Ishikawa (cell line): ENCODE data around the gene YIF1A.

ENCODE experiments used
- CEBPB ChIP-seq: IDR thresholded peaks from 2 replicates; pipeline ENCODE4 v1.6.1; 2012
- CREB1 ChIP-seq: IDR thresholded peaks from 2 replicates; pipeline ENCODE4 v1.6.1; 2012; ENCODE audit warnings: low read depth
- EGR1 ChIP-seq: IDR thresholded peaks from 2 replicates; pipeline ENCODE4 v1.6.1; 2012
- EP300 ChIP-seq: IDR thresholded peaks from 2 replicates; pipeline ENCODE4 v1.6.1; 2012; ENCODE audit warnings: borderline replicate concordance
- FOXM1 ChIP-seq: IDR thresholded peaks from 2 replicates; pipeline ENCODE4 v1.6.1; 2012; ENCODE audit warnings: low read depth, borderline replicate concordance
- MAX ChIP-seq: IDR thresholded peaks from 2 replicates; pipeline ENCODE4 v1.6.1; 2012
- NFIC ChIP-seq: IDR thresholded peaks from 2 replicates; pipeline ENCODE4 v1.6.1; 2012
- RAD21 ChIP-seq: IDR thresholded peaks from 2 replicates; pipeline ENCODE4 v1.6.1; 2012; ENCODE audit warnings: low read depth
- REST ChIP-seq: IDR thresholded peaks from 2 replicates; pipeline ENCODE4 v1.6.1; 2012; ENCODE audit warnings: low read depth, mild to moderate bottlenecking
- TAF1 ChIP-seq: IDR thresholded peaks from 2 replicates; pipeline ENCODE4 v1.6.1; 2012; ENCODE audit warnings: low read depth, mild to moderate bottlenecking
- TCF12 ChIP-seq: IDR thresholded peaks from 2 replicates; pipeline ENCODE4 v1.6.1; 2012; ENCODE audit warnings: low read depth
- TEAD4 ChIP-seq: IDR thresholded peaks from 2 replicates; pipeline ENCODE4 v1.6.1; 2012
- USF1 ChIP-seq: IDR thresholded peaks from 2 replicates; pipeline ENCODE4 v1.6.1; 2012
- YY1 ChIP-seq: IDR thresholded peaks from 2 replicates; pipeline ENCODE4 v1.6.1; 2012; ENCODE audit warnings: low read depth
- ZBTB7A ChIP-seq: IDR thresholded peaks from 2 replicates; pipeline ENCODE4 v1.6.1; 2012; ENCODE audit warnings: low read depth

YIF1A gene

GRCh38 chr11:66268244-66268951, 20.5 kb downstream of the YIF1A start, which contains the start of gene RAB1B:
TSS of gene RAB1B (plus strand) at chr11:66268639. CDS start at chr11:66268680, 41 bp downstream.
- TF ChIP-seq EP300: 0 out of 2 replicates have a peak, but pooled peaks have one; percentile 19
- TF ChIP-seq CEBPB: no peak
- TF ChIP-seq EGR1: peak; percentile 58; the same call in 1 of the 2 replicates
- TF ChIP-seq TAF1: 0 out of 2 replicates have a peak, but pooled peaks have one; percentile 42
- TF ChIP-seq MAX: peak; percentile 63; the same call in 1 of the 2 replicates
- no peak for TF ChIP-seq REST
- no peak for TF ChIP-seq FOXM1
- TF ChIP-seq YY1: peak; percentile 87
- TF ChIP-seq ZBTB7A: peak; percentile 61; the same call in 1 of the 2 replicates
- TF ChIP-seq TCF12: 0 out of 2 replicates have a peak, but pooled peaks have one; percentile 21
- no peak for TF ChIP-seq CREB1
- TF ChIP-seq TEAD4: no peak
- no peak for TF ChIP-seq RAD21
- peak; percentile 5; the same call in 1 of the 2 replicates for TF ChIP-seq NFIC
- TF ChIP-seq USF1: no peak

GRCh38 chr11:66267379-66268243, 21.3 kb downstream of the YIF1A start:
- TF ChIP-seq CEBPB (no peak), FOXM1 (0 out of 2 replicates have a peak, but pooled peaks have one; percentile 23), USF1 (no peak), YY1 (no peak), TEAD4 (no peak), TCF12 (peak; percentile 7), REST (no peak), ZBTB7A (peak; percentile 82), RAD21 (no peak), MAX (no peak), NFIC (0 out of 2 replicates have a peak, but pooled peaks have one; percentile 22), EGR1 (no peak), CREB1 (no peak), EP300 (0 out of 2 replicates have a peak, but pooled peaks have one; percentile 13), TAF1 (peak; percentile 34; the same call in 1 of the 2 replicates)

GRCh38 chr11:66267039-66267378, 21.9 kb downstream of the YIF1A start:
- TF ChIP-seq CEBPB (no peak), RAD21 (no peak), TCF12 (no peak), MAX (no peak), CREB1 (no peak), EP300 (no peak), USF1 (no peak), EGR1 (no peak), FOXM1 (no peak), NFIC (no peak), REST (no peak), TEAD4 (no peak), TAF1 (no peak), YY1 (no peak)
